Esophagus squamous epithelium (tissue), 5 donors: ENCODE measurements around the gene NOSIP. TPM values are rescaled to one million over a fixed set of nuclear protein-coding genes. Genes with fewer than 3 reads are reported as not detected.

Source experiments
- DNase-seq: peaks from one replicate; lab custom pipeline; 2025; lab: John Stamatoyannopoulos, UW
- H3K27ac ChIP-seq, 4 donors: fragments of 200-600 bp; sonication (generic); one replicate each; pipeline ENCODE4 v1.5.1; 2016 to 2019; ENCODE audit warnings: mild to moderate bottlenecking in 1 of 4
- H3K27me3 ChIP-seq, 4 donors: fragments of 200-600 bp; sonication (generic); 1 replicate in 3 of 4; 2 replicates in 1 of 4; pipeline versions ENCODE4 v1.5.1 to v1.6.0; 2017 to 2021; ENCODE audit warnings: antibody characterized with exemption in 1 of 4
- H3K36me3 ChIP-seq, 3 donors: fragments of 200-600 bp; sonication (generic); one replicate each; pipeline ENCODE4 v1.5.1; 2016 to 2019
- H3K4me1 ChIP-seq, 3 donors: fragments of 200-600 bp; sonication (generic); one replicate each; pipeline ENCODE4 v1.5.1; 2017 to 2019
- H3K4me3 ChIP-seq, 4 donors: fragments of 200-600 bp; sonication (generic); 1 replicate in 3 of 4; 2 replicates in 1 of 4; pipeline ENCODE4 v1.5.1; 2016 to 2019; ENCODE audit warnings: mild to moderate bottlenecking in 2 of 4, moderate library complexity in 1 of 4
- H3K9me3 ChIP-seq, 3 donors: fragments of 200-600 bp; sonication (generic); one replicate each; pipeline ENCODE4 v1.5.1; 2016 to 2019
- CTCF ChIP-seq, 6 experiments: fragments of 450-650 bp in 4 of 6; fragments of 200-600 bp in 2 of 6; sonication (generic) in 2 of 6; IDR thresholded peaks; one replicate each; pipeline ENCODE4 v1.5.1; 2016 to 2019; ENCODE audit warnings: antibody characterized with exemption in 6 of 6, mild to moderate bottlenecking in 4 of 6, moderate library complexity in 4 of 6
- POLR2A ChIP-seq, 4 donors: fragments of 450-650 bp; IDR thresholded peaks; one replicate each; pipeline ENCODE4 v1.6.1; 2017; ENCODE audit warnings: antibody characterized with exemption in 4 of 4, mild to moderate bottlenecking in 4 of 4, moderate library complexity in 3 of 4
- WGBS, 2 donors: methylation state at CpG; one replicate each; pipeline ENCODE4 v1.1.5; 2018; 5-methylcytosine and 5-hydroxymethylcytosine counted together
- intact Hi-C: fragments of 100-400 bp; cut with DNase I; formaldehyde crosslinking; loops from one replicate; pipeline ENCODE4 v1.15.0; 2022
- total RNA-seq, 4 donors: library from RNA; depleted of rRNA; stranded (reverse); fragments of >200 nt; gene quantifications; one replicate each; pipeline ENCODE4 v1.1.0, GENCODE V29; 2016
- donor health status: DM: yes; HTN: yes; CAD: no.

Gene NOSIP
- total RNA-seq, 4 donors from 2014 or later: 37.8 to 50.7 (median 40.2) TPM

- H3K27ac ChIP-seq: no peak overlapping the region
- H3K27me3 ChIP-seq: no peaks in the 10 kb centered on the region
- no peaks in the 10 kb centered on the region for H3K9me3 ChIP-seq
- WGBS, 2 donors: 93 to 97% methylated on average over 10 to 20 of the region's 26 CpGs
- TF ChIP-seq CTCF (IDR thresholded peaks at IDR 0.05) (no peak), POLR2A (IDR thresholded peaks at IDR 0.05) (no peak)
- intact Hi-C loops: no loop called here
- peaks cover 0 to 11% (median 2%) of the 10 kb centered on the region in 3 donors for H3K4me1 ChIP-seq
- peaks cover 46 to 100% (median 64%) of the 10 kb centered on the region in 3 donors for H3K36me3 ChIP-seq
- H3K4me3 ChIP-seq: no peak overlapping the region
- DNase-seq: no peak
Observed at GRCh38 chr19:49599378-49600295, 19.3 kb upstream of the NOSIP start.

GRCh38 chr19:49597703-49597974 is 17.3 kb upstream of the NOSIP start:
- no peaks in the 10 kb centered on the region for H3K9me3 ChIP-seq
- intact Hi-C loops: no loop called here
- peaks cover 49 to 88% (median 61%) of the 10 kb centered on the region in 3 donors for H3K36me3 ChIP-seq
- H3K27ac ChIP-seq: no peak overlapping the region
- DNase-seq: no peak
- WGBS, 2 donors: no CpG with 5 or more reads among the region's 29 CpGs
- no peak overlapping the region for H3K4me3 ChIP-seq
- H3K27me3 ChIP-seq: no peaks in the 10 kb centered on the region
- TF ChIP-seq CTCF (IDR thresholded peaks at IDR 0.05): no peak
- no peak for TF ChIP-seq POLR2A (IDR thresholded peaks at IDR 0.05)
- peaks cover 12 to 31% (median 14%) of the 10 kb centered on the region in 3 donors for H3K4me1 ChIP-seq

- Histone ChIP-seq H3K4me1 (peaks cover 15 to 36% (median 19%) of the 10 kb centered on the region in 3 donors), H3K9me3 (no peaks in the 10 kb centered on the region), H3K4me3 (no peak overlapping the region), H3K27ac (no peak overlapping the region), H3K27me3 (no peaks in the 10 kb centered on the region), H3K36me3 (peaks cover 49 to 83% (median 56%) of the 10 kb centered on the region in 3 donors)
- 96 to 97% methylated on average over 5 to 15 of the region's 65 CpGs for WGBS, 2 donors
- TF ChIP-seq POLR2A (IDR thresholded peaks at IDR 0.05) (no peak), CTCF (IDR thresholded peaks at IDR 0.05) (no peak)
- no peak for DNase-seq
- intact Hi-C loops: no loop called here
Observed at GRCh38 chr19:49596954-49597702, 16.8 kb upstream of the NOSIP start.

GRCh38 chr19:49596407-49596806 is 16.1 kb upstream of the NOSIP start:
- DNase-seq: no peak
- TF ChIP-seq CTCF (IDR thresholded peaks at IDR 0.05) (no peak), POLR2A (IDR thresholded peaks at IDR 0.05) (no peak)
- H3K27me3 ChIP-seq: no peaks in the 10 kb centered on the region
- peaks cover 15 to 41% (median 21%) of the 10 kb centered on the region in 3 donors for H3K4me1 ChIP-seq
- H3K9me3 ChIP-seq: no peaks in the 10 kb centered on the region
- intact Hi-C loops: no loop called here
- WGBS, 2 donors: 90 to 93% methylated on average over 10 to 11 of the region's 15 CpGs
- H3K36me3 ChIP-seq: peaks cover 44 to 76% (median 49%) of the 10 kb centered on the region in 3 donors
- no peak overlapping the region for H3K27ac ChIP-seq
- H3K4me3 ChIP-seq: no peak overlapping the region
